HepG2 (cell line): ENCODE results near the gene UBE2B. TPM values are rescaled to one million over a fixed set of nuclear protein-coding genes. Genes with fewer than 3 reads are reported as not detected.

Experiments
- FOXA1 ChIP-seq, 2 experiments: fragments of 450-650 bp in 1 of 2; sonication (generic) in 1 of 2; formaldehyde crosslinking in 1 of 2; IDR thresholded peaks; 2 replicates each; pipeline versions ENCODE4 v1.4.0 to v1.6.1; 2016 to 2020; ENCODE audit warnings: missing genetic modification reagents in 1 of 2
- HDAC1 ChIP-seq: sonication (generic); formaldehyde crosslinking; IDR thresholded peaks from 2 replicates; pipeline ENCODE4 v1.5.1; 2020; ENCODE audit warnings: mild to moderate bottlenecking, missing genetic modification reagents
- HOXA3 ChIP-seq: sonication (generic); formaldehyde crosslinking; IDR thresholded peaks from 2 replicates; pipeline ENCODE4 v1.5.0; 2020; ENCODE audit warnings: missing genetic modification reagents
- IRX3 ChIP-seq: sonication (generic); formaldehyde crosslinking; IDR thresholded peaks from 2 replicates; pipeline ENCODE4 v1.8.1; 2023; ENCODE audit warnings: mild to moderate bottlenecking, low read depth, missing genetic modification reagents, borderline replicate concordance
- MYC ChIP-seq: sonication (generic); formaldehyde crosslinking; IDR thresholded peaks from 2 replicates; pipeline ENCODE4 v1.9.0; 2021; ENCODE audit warnings: missing genetic modification reagents, borderline replicate concordance
- PRDM15 ChIP-seq: sonication (generic); formaldehyde crosslinking; IDR thresholded peaks from 2 replicates; pipeline ENCODE4 v1.4.0; 2020; ENCODE audit warnings: missing genetic modification reagents
- RFX5 ChIP-seq: IDR thresholded peaks from 2 replicates; pipeline ENCODE4 v1.6.1; 2011; ENCODE audit warnings: low read depth, low read length, improper control_type of control experiment
- ZNF263 ChIP-seq: sonication (generic); formaldehyde crosslinking; IDR thresholded peaks from 2 replicates; pipeline ENCODE4 v1.4.0; 2020; ENCODE audit warnings: missing genetic modification reagents
- ZNF276 ChIP-seq: sonication (generic); formaldehyde crosslinking; IDR thresholded peaks from 2 replicates; pipeline ENCODE4 v1.4.0; 2020; ENCODE audit warnings: mild to moderate bottlenecking, low read depth, missing genetic modification reagents
- ZNF550 ChIP-seq: sonication (generic); formaldehyde crosslinking; IDR thresholded peaks from 2 replicates; pipeline ENCODE4 v1.4.0; 2020; ENCODE audit warnings: mild to moderate bottlenecking, missing genetic modification reagents, borderline replicate concordance
- ZNF609 ChIP-seq: sonication (generic); formaldehyde crosslinking; IDR thresholded peaks from 2 replicates; pipeline ENCODE4 v1.4.0; 2020; ENCODE audit warnings: mild to moderate bottlenecking, missing genetic modification reagents, borderline replicate concordance
- ZNF740 ChIP-seq: sonication (generic); formaldehyde crosslinking; IDR thresholded peaks from 2 replicates; pipeline ENCODE4 v1.4.0; 2020; ENCODE audit warnings: missing genetic modification reagents
- ZNF781 ChIP-seq: sonication (generic); formaldehyde crosslinking; IDR thresholded peaks from 2 replicates; pipeline ENCODE4 v1.5.1; 2020; ENCODE audit warnings: borderline replicate concordance, mild to moderate bottlenecking, missing genetic modification reagents; ENCODE audit errors: not compliant biosample characterization
- polyA plus RNA-seq, 8 experiments: library from polyadenylated mRNA; depleted of rRNA in 3 of 8; stranded (reverse) in 7 of 8; unstranded in 1 of 8; fragments of >200 nt; fragmentation: Illumina TruSeq in 4 of 8; extraction: Trizol in 4 of 8; gene quantifications; 2 replicates each; pipeline versions ENCODE4 v1.2.1 to v1.2.3, GENCODE V29; 2011 to 2016; ENCODE audit warnings: low read depth in 4 of 8, missing spikeins in 1 of 8, mixed read lengths in 1 of 8; ENCODE audit not compliant: insufficient read depth in 1 of 8
- total RNA-seq, 5 experiments: library from RNA; depleted of rRNA; stranded (reverse); fragments of >200 nt; fragmentation: Illumina TruSeq; extraction: Trizol; gene quantifications; 2 replicates each; pipeline ENCODE4 v1.2.3, GENCODE V29; 2016; ENCODE audit warnings: low read depth in 1 of 5
- TF ChIP-seq, protein P1 (sequence below): sonication (generic); formaldehyde crosslinking; conservative IDR thresholded peaks from 2 replicates; pipeline ENCODE4 v1.8.0; 2022; ENCODE audit warnings: low read depth, missing genetic modification reagents

UBE2B gene
- total and polyA plus RNA-seq, 2 of the 13 experiments (the other 11 are each of a cell fraction or from before 2014, with no cell fraction given) = 25.2 to 56.0 TPM

GRCh38 chr5:134370871-134371833, at the start of gene UBE2B (continued):
- TF ChIP-seq ZNF609 (CRISPR knock-in tag) (peak; percentile 58; the same call in 1 of the 2 replicates), ZNF263 (CRISPR knock-in tag) (peak; percentile 35; the same call in 1 of the 2 replicates), HOXA3 (CRISPR knock-in tag) (peak; percentile 85), ZNF781 (CRISPR knock-in tag) (peak; percentile 98), ZNF276 (no peak), IRX3 (no peak), PRDM15 (CRISPR knock-in tag) (no peak; the same call in 1 of the 2 replicates), MYC (CRISPR knock-in tag) (peak; percentile 81), HDAC1 (peak; percentile 88), ZNF740 (peak; percentile 88), RFX5 (no peak), FOXA1 (IDR thresholded peaks at IDR 0.05) (no peak), FOXA1 (CRISPR knock-in tag; IDR thresholded peaks at IDR 0.05) (peak; percentile 91), ZNF550 (no peak)
- TF ChIP-seq, protein P1, sequence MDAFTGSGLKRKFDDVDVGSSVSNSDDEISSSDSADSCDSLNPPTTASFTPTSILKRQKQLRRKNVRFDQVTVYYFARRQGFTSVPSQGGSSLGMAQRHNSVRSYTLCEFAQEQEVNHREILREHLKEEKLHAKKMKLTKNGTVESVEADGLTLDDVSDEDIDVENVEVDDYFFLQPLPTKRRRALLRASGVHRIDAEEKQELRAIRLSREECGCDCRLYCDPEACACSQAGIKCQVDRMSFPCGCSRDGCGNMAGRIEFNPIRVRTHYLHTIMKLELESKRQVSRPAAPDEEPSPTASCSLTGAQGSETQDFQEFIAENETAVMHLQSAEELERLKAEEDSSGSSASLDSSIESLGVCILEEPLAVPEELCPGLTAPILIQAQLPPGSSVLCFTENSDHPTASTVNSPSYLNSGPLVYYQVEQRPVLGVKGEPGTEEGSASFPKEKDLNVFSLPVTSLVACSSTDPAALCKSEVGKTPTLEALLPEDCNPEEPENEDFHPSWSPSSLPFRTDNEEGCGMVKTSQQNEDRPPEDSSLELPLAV (CRISPR knock-in tag) = no peak
